GM12801 (cell line): Measurements from ENCODE around the gene FKBP5.

Experiments
- TF ChIP-seq, protein P1 (sequence below): IDR thresholded peaks from one replicate; pipeline ENCODE4 v1.5.1; 2011; ENCODE audit warnings: control low read depth; ENCODE audit not compliant: insufficient read length; ENCODE audit errors: extremely low read depth

FKBP5 gene

GRCh38 chr6:35564733-35565132 lies 124.0 kb downstream of the FKBP5 start:
- TF ChIP-seq, protein P1, sequence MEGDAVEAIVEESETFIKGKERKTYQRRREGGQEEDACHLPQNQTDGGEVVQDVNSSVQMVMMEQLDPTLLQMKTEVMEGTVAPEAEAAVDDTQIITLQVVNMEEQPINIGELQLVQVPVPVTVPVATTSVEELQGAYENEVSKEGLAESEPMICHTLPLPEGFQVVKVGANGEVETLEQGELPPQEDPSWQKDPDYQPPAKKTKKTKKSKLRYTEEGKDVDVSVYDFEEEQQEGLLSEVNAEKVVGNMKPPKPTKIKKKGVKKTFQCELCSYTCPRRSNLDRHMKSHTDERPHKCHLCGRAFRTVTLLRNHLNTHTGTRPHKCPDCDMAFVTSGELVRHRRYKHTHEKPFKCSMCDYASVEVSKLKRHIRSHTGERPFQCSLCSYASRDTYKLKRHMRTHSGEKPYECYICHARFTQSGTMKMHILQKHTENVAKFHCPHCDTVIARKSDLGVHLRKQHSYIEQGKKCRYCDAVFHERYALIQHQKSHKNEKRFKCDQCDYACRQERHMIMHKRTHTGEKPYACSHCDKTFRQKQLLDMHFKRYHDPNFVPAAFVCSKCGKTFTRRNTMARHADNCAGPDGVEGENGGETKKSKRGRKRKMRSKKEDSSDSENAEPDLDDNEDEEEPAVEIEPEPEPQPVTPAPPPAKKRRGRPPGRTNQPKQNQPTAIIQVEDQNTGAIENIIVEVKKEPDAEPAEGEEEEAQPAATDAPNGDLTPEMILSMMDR, result no peak

DNA sequence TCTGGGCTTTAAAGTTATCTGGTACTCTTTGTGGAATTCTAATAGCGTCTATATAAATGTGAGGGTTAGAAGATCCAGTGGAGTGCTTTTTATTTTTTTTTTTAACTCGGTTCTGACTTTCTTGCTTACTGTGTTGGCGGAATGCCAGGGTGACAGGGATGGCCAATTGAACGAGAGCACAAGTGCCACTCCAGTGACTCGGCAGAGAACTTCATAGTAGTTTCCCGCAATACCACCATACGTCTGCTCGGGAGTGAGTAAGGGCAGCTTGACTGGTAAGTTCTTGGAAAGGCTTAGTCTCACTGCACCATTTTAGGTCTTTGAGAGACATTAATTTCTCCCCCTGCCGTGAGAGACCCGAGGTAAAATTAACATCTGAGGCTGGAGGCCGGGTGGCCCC lies 126.7 kb downstream of the FKBP5 start:
- TF ChIP-seq, protein P1, result no peak

DNA sequence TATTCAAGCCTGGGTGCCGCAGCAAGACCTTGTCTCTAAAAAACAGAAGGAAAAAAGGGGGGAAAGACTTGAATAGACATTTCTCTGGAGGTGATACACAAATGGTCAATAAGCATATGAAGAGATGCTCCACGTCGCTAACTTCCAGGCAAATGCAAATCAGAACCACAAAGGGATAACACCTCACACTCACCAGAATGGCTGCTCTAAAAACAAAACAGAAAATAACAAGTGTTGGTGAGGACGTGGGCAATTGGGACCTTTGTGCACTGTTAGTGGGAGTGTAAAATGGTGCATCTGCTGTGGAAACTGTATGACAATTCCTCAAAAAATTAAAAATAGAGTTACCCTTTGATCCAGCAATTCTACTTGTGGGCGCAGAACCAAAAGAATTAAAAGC lies 127.6 kb downstream of the FKBP5 start:
- TF ChIP-seq, protein P1, result no peak

- TF ChIP-seq, protein P1, result no peak
Measured at GRCh38 chr6:35558571-35558970, 130.1 kb downstream of the FKBP5 start.

GRCh38 chr6:35557239-35557638 lies 131.5 kb downstream of the FKBP5 start:
- TF ChIP-seq, protein P1, result no peak

GRCh38 chr6:35554811-35555210 lies 133.9 kb downstream of the FKBP5 start:
- TF ChIP-seq, protein P1, result no peak

DNA sequence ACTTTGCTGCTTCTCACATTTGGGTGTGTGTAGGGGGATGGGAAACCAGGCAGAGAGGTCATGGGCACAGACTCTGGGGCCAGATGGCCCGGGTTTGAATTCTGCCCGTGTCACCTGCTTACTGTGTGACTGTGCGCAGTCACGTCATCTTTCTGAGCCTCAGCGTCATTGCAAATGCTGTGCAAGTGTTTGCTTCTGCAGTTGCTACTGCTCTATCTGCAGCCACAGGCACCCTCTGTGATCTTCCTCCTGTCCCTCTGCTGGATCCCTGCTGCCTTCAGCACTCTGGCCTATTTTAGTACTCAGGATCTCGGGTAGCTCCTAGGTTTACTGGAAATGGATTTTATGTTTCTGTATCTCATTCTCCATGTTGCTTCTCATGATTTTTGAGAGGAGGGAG lies 135.4 kb downstream of the FKBP5 start:
- TF ChIP-seq, protein P1, result no peak
